HG03342 (cell line): ENCODE results near the gene RHOT1.

ENCODE experiments used
- ATAC-seq: cut with Tn5 transposase; IDR thresholded peaks from one replicate; pipeline ENCODE4 v1.9.1; 2021; ENCODE audit warnings: mild to moderate bottlenecking, moderate library complexity; ENCODE audit not compliant: unreplicated experiment

The RHOT1 gene

GRCh38 chr17:32266389-32267301, 124.3 kb downstream of the RHOT1 start:
- no peak for ATAC-seq

- ATAC-seq: no peak
Observed at GRCh38 chr17:32267690-32268205, 125.4 kb downstream of the RHOT1 start.

GRCh38 chr17:32268734-32269288, 126.5 kb downstream of the RHOT1 start:
- no peak for ATAC-seq

- ATAC-seq: no peak
Observed at GRCh38 chr17:32269377-32269776, 127.1 kb downstream of the RHOT1 start.

GRCh38 chr17:32271844-32272243, 129.5 kb downstream of the RHOT1 start:
- ATAC-seq: no peak

- ATAC-seq: no peak
Observed at GRCh38 chr17:32274101-32274500, 131.8 kb downstream of the RHOT1 start.

- no peak for ATAC-seq
Observed at GRCh38 chr17:32274643-32275042, 132.3 kb downstream of the RHOT1 start.
